PC-3 (cell line): ENCODE results near the gene PLXND1. TPM values are rescaled to one million over a fixed set of nuclear protein-coding genes. Genes with fewer than 3 reads are reported as not detected.

Experiments used
- ATAC-seq: fragments of 200-7000 bp; cut with Tn5 transposase; 2 replicates; pipeline ENCODE4 v1.9.1; 2020; ENCODE audit warnings: mild to moderate bottlenecking, moderate library complexity
- BruUV-seq: library from RNA; stranded (reverse); fragments of 400-500 nt; replicated peaks from 2 replicates; lab custom pipeline; 2021; lab: Mats Ljungman, UMichigan
- CTCF ChIA-PET: fragments of 300-600 bp; sonication (Branson Sonifier 250); formaldehyde crosslinking; loops from one replicate; lab custom pipeline; 2022; ENCODE audit warnings: antibody characterized with exemption; lab: Charles Lee
- POLR2A ChIA-PET: fragments of 300-600 bp; sonication (Branson Sonifier 250); formaldehyde crosslinking; loops from one replicate; lab custom pipeline; 2022; ENCODE audit warnings: antibody characterized with exemption; ENCODE audit not compliant: unreplicated experiment; lab: Charles Lee
- DNase-seq: peaks from one replicate; pipeline ENCODE4 v3.0.0-alpha.2; 2015
- H2AFZ ChIP-seq: fragments of 300-600 bp; sonication (generic); 2 replicates; pipeline ENCODE4 v1.6.0; 2016; ENCODE audit warnings: antibody characterized with exemption, low read length
- H3F3A ChIP-seq: fragments of 300-600 bp; sonication (generic); one replicate; pipeline ENCODE4 v1.6.0; 2017; ENCODE audit warnings: antibody characterized with exemption, low read length, control low read depth, mild to moderate bottlenecking; ENCODE audit not compliant: unreplicated experiment
- H3K27ac ChIP-seq: fragments of 300-600 bp; sonication (generic); 2 replicates; pipeline ENCODE4 v1.5.1; 2016; ENCODE audit warnings: mild to moderate bottlenecking, low read length
- H3K27me3 ChIP-seq: fragments of 300-600 bp; sonication (generic); 2 replicates; pipeline ENCODE4 v1.6.1; 2016; ENCODE audit warnings: low read length, mixed read lengths
- H3K36me3 ChIP-seq: fragments of 300-600 bp; sonication (generic); 2 replicates; pipeline ENCODE4 v1.6.1; 2016; ENCODE audit warnings: low read depth, mixed run types, low read length, mixed read lengths
- H3K4me1 ChIP-seq: fragments of 300-600 bp; sonication (generic); 2 replicates; pipeline ENCODE4 v1.5.1; 2016; ENCODE audit warnings: low read length; ENCODE audit not compliant: insufficient read depth
- H3K4me2 ChIP-seq: fragments of 300-600 bp; sonication (generic); 2 replicates; pipeline ENCODE4 v1.6.0; 2016; ENCODE audit warnings: low read length
- H3K4me3 ChIP-seq: fragments of 300-600 bp; sonication (generic); 2 replicates; pipeline ENCODE4 v1.5.1; 2016; ENCODE audit warnings: mild to moderate bottlenecking, low read length, mixed read lengths
- H3K79me2 ChIP-seq: fragments of 300-600 bp; sonication (generic); 2 replicates; pipeline ENCODE4 v1.6.1; 2017; ENCODE audit warnings: low read length, mixed read lengths
- H3K9ac ChIP-seq: fragments of 300-600 bp; sonication (generic); 2 replicates; pipeline ENCODE4 v1.6.0; 2016; ENCODE audit warnings: mild to moderate bottlenecking, low read length
- H3K9me2 ChIP-seq: fragments of 300-600 bp; sonication (generic); replicated peaks from 2 replicates; pipeline ENCODE4 v1.6.1; 2016; ENCODE audit warnings: mixed run types, low read length, mixed read lengths
- H3K9me3 ChIP-seq: fragments of 300-600 bp; sonication (generic); 2 replicates; pipeline ENCODE4 v1.6.1; 2016; ENCODE audit warnings: low read length, mixed read lengths
- H4K20me1 ChIP-seq: fragments of 300-600 bp; sonication (generic); 2 replicates; pipeline ENCODE4 v1.6.1; 2016; ENCODE audit warnings: low read length, mixed read lengths
- EZH2 ChIP-seq: fragments of 300-600 bp; sonication (generic); IDR thresholded peaks from one replicate; pipeline ENCODE4 v1.6.1; 2017; ENCODE audit warnings: antibody characterized with exemption, mild to moderate bottlenecking, low read length; ENCODE audit not compliant: unreplicated experiment
- EZH2phosphoT487 ChIP-seq: fragments of 300-600 bp; sonication (generic); IDR thresholded peaks from 2 replicates; pipeline ENCODE4 v1.6.1; 2018; ENCODE audit warnings: mild to moderate bottlenecking, antibody characterized with exemption, low read length, borderline replicate concordance
- intact Hi-C: fragments of 100-400 bp; cut with micrococcal nuclease; formaldehyde crosslinking; loops from 2 replicates; pipeline ENCODE4 v1.9.0; 2023
- total RNA-seq: library from RNA; depleted of rRNA; stranded (reverse); fragments of >200 nt; gene quantifications from 2 replicates; pipeline ENCODE4 v1.2.3, GENCODE V29; 2014
- TF ChIP-seq, protein P1 (sequence below): fragments of 300-600 bp; sonication (generic); conservative IDR thresholded peaks from 2 replicates; pipeline ENCODE4 v1.5.1; 2017; ENCODE audit warnings: antibody characterized with exemption, low read depth, mild to moderate bottlenecking, low read length

Gene PLXND1
- total RNA-seq, 1 experiment from 2014 or later, result 19.2 TPM

DNA sequence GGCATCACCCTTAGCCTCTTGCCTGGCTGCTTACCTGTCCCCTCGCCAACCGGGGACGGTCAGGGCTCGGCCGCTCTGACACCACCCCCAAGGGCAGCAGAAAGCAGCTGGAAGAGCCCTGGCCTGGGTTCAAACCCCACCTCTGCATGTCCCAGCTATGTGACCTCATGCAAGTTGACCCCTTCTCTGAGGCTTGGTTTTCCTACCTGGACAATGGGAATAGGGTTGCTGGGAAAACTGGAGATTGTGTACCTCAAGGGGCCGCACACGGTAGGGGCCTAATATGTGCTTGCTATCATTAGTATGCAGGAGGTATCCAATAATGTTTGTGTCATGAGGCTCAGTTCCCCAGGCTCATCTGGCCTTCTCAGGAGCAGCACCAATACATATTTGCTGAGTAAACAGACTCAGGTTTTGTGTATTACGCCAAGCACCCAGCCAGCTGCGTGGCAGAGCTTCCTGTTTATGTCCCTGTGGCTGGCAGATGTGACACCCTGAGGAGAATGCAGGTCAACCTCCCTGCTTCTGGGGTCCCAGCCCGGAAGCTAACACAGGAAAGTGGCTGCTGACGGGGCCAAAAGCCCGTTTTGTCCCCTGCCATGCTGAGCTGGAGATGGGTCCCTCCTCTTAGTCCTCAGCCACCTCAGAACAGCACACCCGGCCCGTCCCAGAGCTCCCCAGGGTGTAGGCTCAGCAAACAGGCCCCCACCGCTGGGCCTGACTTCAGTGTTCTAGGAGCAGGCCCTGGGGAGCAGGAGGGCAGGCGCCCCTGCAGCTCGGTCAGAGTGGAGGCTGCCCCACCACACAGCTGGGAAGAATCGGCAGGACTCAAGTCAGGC, 29.7 kb downstream of the PLXND1 start:
- BruUV-seq, result no TSS peak
- Histone ChIP-seq H3K27me3 (no peaks in the 10 kb centered on the region), H3K9me2 (no peaks in the 10 kb centered on the region), H2AFZ (no peak overlapping the region), H4K20me1 (no peaks in the 10 kb centered on the region), H3K4me3 (no peak overlapping the region), H3K4me2 (no peak overlapping the region), H3K9me3 (no peaks in the 10 kb centered on the region), H3F3A (no peaks in the 10 kb centered on the region), H3K36me3 (no peaks in the 10 kb centered on the region), H3K27ac (no peak overlapping the region), H3K9ac (no peak overlapping the region), H3K79me2 (no peaks in the 10 kb centered on the region), H3K4me1 (no peaks in the 10 kb centered on the region)
- TF ChIP-seq EZH2, result no peak
- TF ChIP-seq, protein P1, sequence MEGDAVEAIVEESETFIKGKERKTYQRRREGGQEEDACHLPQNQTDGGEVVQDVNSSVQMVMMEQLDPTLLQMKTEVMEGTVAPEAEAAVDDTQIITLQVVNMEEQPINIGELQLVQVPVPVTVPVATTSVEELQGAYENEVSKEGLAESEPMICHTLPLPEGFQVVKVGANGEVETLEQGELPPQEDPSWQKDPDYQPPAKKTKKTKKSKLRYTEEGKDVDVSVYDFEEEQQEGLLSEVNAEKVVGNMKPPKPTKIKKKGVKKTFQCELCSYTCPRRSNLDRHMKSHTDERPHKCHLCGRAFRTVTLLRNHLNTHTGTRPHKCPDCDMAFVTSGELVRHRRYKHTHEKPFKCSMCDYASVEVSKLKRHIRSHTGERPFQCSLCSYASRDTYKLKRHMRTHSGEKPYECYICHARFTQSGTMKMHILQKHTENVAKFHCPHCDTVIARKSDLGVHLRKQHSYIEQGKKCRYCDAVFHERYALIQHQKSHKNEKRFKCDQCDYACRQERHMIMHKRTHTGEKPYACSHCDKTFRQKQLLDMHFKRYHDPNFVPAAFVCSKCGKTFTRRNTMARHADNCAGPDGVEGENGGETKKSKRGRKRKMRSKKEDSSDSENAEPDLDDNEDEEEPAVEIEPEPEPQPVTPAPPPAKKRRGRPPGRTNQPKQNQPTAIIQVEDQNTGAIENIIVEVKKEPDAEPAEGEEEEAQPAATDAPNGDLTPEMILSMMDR, result no peak
- no peak for TF ChIP-seq EZH2phosphoT487
- POLR2A ChIA-PET, result no interaction called here
- CTCF ChIA-PET, result no interaction called here
- DNase-seq (no peak), ATAC-seq (peak; percentile 37; the same call in 1 of the 2 replicates)
- intact Hi-C loops, result no loop called here

DNA sequence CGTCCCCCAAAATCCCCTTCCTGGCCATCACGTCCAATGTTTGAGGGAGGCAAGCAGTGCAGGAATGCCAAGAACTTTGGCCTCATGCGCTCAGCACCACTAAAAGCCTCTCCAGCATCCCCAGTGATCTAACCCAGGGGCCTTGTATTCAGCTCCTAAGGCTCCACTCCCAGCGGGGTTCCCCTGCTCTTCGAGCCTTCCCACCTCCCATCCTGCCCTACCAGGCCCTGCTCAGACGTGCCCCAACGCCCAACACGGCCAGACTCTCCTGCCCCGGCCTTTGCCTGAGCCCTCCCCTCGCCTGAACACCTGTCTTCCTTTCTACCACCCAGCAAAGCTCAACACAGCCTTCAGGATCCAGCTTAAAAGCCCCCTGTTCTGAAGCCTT, 30.5 kb downstream of the PLXND1 start:
- no peaks in the 10 kb centered on the region for H3K4me1 ChIP-seq
- H3K4me3 ChIP-seq, result no peak overlapping the region
- no peaks in the 10 kb centered on the region for H3K36me3 ChIP-seq
- no peak overlapping the region for H3K27ac ChIP-seq
- ATAC-seq, result no peak
- no TSS peak for BruUV-seq
- H3K79me2 ChIP-seq, result no peaks in the 10 kb centered on the region
- no peaks in the 10 kb centered on the region for H3K9me2 ChIP-seq
- no peak overlapping the region for H3K4me2 ChIP-seq
- DNase-seq, result no peak
- H3F3A ChIP-seq, result no peaks in the 10 kb centered on the region
- H3K27me3 ChIP-seq, result no peaks in the 10 kb centered on the region
- H3K9ac ChIP-seq, result no peak overlapping the region
- H4K20me1 ChIP-seq, result no peaks in the 10 kb centered on the region
- ChIA-PET POLR2A (no interaction called here), CTCF (no interaction called here)
- no peaks in the 10 kb centered on the region for H3K9me3 ChIP-seq
- H2AFZ ChIP-seq, result no peak overlapping the region
- intact Hi-C loops, result no loop called here
- TF ChIP-seq, protein P1, result no peak
- TF ChIP-seq EZH2 (no peak), EZH2phosphoT487 (no peak)
